ENCODE measurements around the gene PCID2.

Gene PCID2

GRCh38 chr13:113148407-113148806 is 60.1 kb downstream of the PCID2 start:
- DNase-seq, result no peak

GRCh38 chr13:113147206-113147605 is 61.3 kb downstream of the PCID2 start:
- no peak for DNase-seq

- DNase-seq, result no peak
Observed at GRCh38 chr13:113146750-113147149, 61.7 kb downstream of the PCID2 start.

- no peak for DNase-seq
Observed at GRCh38 chr13:113145911-113146598, 62.4 kb downstream of the PCID2 start.

GRCh38 chr13:113145496-113145895 is 63.0 kb downstream of the PCID2 start:
- DNase-seq, result no peak

- no peak for DNase-seq
Observed at GRCh38 chr13:113144255-113144629, 64.2 kb downstream of the PCID2 start.

GRCh38 chr13:113143466-113144254 is 64.8 kb downstream of the PCID2 start:
- DNase-seq, result no peak

GRCh38 chr13:113142876-113143275 is 65.6 kb downstream of the PCID2 start:
- DNase-seq, result peak; percentile 46

GRCh38 chr13:113141601-113141970 is 66.9 kb downstream of the PCID2 start:
- no peak for DNase-seq

- DNase-seq, result no peak
Observed at GRCh38 chr13:113140677-113141600, 67.5 kb downstream of the PCID2 start.

GRCh38 chr13:113139577-113139976 is 68.9 kb downstream of the PCID2 start:
- DNase-seq, result peak; percentile 68

- DNase-seq, result no peak
Observed at GRCh38 chr13:113138792-113139551, 69.5 kb downstream of the PCID2 start.

- peak; percentile 72 for DNase-seq
Observed at GRCh38 chr13:113137691-113138298, 70.7 kb downstream of the PCID2 start.

GRCh38 chr13:113135281-113135760 is 73.1 kb downstream of the PCID2 start:
- DNase-seq, result no peak

- peak; percentile 36 for DNase-seq
Observed at GRCh38 chr13:113129921-113130750, 78.3 kb downstream of the PCID2 start.

- no peak for DNase-seq
Observed at GRCh38 chr13:113129480-113129879, 79.0 kb downstream of the PCID2 start.
